ENCODE data around the gene CALHM2. TPM values are rescaled to one million over a fixed set of nuclear protein-coding genes. Genes with fewer than 3 reads are reported as not detected.
"Not testable (repeated sequence)": the region's sequence is repeated elsewhere in the genome, so short reads cannot be mapped to it uniquely, and the experiment has no call there.

The CALHM2 gene
- total RNA-seq, 1 donor from 2014 or later = 17.5 TPM

DNA sequence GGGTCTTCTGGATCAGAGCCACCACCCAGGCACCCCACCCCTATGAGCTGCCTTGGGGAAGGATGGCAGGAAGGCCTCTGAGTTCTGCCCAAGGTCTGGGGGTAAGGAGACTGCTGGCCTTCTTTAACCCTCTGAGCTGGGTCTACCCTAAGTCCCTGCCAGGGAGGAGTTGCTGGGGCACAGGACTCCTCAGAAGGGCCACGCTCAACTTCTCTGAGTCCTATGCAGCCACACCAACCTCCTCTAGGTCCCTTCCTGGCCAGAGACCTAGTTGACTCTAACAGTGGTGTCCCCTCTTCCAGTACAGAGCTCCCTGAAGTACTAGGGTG lies 38.8 kb upstream of the CALHM2 start:
- Mint-ChIP-seq H3K27ac (no peak overlapping the region), H3K27me3 (peaks cover 50% of the 10 kb centered on the region), H3K4me3 (no peak overlapping the region), H3K4me1 (peaks cover 22% of the 10 kb centered on the region), H3K9me3 (no peaks in the 10 kb centered on the region), H3K36me3 (ENCODE audit: low read depth) (no peaks in the 10 kb centered on the region)
- DNase-seq = no peak
- intact Hi-C loops (cut with micrococcal nuclease) = loop anchor here (5.0 kb wide), 1 partner anchor 574 kb away; the partner anchor contains the start of gene CNNM2

- Mint-ChIP-seq H3K4me1 (peaks cover 13% of the 10 kb centered on the region), H3K36me3 (ENCODE audit: low read depth) (no peaks in the 10 kb centered on the region), H3K4me3 (no peak overlapping the region), H3K9me3 (no peaks in the 10 kb centered on the region), H3K27me3 (peaks cover 21% of the 10 kb centered on the region), H3K27ac (no peak overlapping the region)
- DNase-seq = no peak
- intact Hi-C loops (cut with micrococcal nuclease) = no loop called here
These were observed 35.2 kb upstream of the CALHM2 start for GRCh38 chr10:103487410-103487708.

GRCh38 chr10:103486635-103487409 lies 34.7 kb upstream of the CALHM2 start:
- Mint-ChIP-seq H3K4me1 (peaks cover 15% of the 10 kb centered on the region), H3K27me3 (peaks cover 15% of the 10 kb centered on the region)
- H3K36me3 Mint-ChIP-seq (ENCODE audit: low read depth); H3K27ac Mint-ChIP-seq; H3K4me3 Mint-ChIP-seq; H3K9me3 Mint-ChIP-seq; intact Hi-C loops (cut with micrococcal nuclease); DNase-seq: not testable (repeated sequence)

DNA sequence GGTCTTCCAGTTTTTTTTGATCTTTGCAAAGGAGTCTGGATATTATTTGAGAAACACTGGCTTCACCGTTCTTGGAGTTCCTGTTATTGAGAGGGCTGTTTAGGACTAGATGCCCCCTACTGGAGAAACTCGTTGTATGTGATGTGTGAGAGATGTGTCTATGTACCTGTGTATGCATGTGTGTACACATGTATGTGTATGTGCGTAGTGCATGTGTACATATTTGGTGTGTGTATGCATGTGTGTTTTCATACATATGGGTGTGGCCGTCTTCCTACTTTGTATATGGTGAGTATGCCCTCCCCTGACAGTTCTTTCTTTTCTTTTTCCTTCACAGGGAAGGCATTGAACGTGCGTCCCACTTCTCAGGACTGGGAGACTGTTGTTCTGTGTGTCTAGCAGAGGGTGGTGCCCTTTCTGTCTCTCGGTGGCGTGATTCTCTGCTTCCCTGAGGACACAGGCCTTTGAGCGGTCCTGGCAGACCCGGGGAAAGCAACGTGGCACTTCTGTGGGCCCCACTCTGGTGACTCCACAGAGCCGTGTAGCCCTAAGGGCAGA lies 29.9 kb upstream of the CALHM2 start:
- peaks cover 11% of the 10 kb centered on the region for H3K4me1 Mint-ChIP-seq
- peak; percentile 86 for DNase-seq
- H3K36me3 Mint-ChIP-seq (ENCODE audit: low read depth) = no peaks in the 10 kb centered on the region
- no peak overlapping the region for H3K4me3 Mint-ChIP-seq
- intact Hi-C loops (cut with micrococcal nuclease) = loop anchor here (1.0 kb wide), 1 partner anchor 30 kb away; the partner anchor contains the start of gene CALHM2
- no peaks in the 10 kb centered on the region for H3K9me3 Mint-ChIP-seq
- H3K27me3 Mint-ChIP-seq = no peaks in the 10 kb centered on the region
- H3K27ac Mint-ChIP-seq = no peak overlapping the region

DNA sequence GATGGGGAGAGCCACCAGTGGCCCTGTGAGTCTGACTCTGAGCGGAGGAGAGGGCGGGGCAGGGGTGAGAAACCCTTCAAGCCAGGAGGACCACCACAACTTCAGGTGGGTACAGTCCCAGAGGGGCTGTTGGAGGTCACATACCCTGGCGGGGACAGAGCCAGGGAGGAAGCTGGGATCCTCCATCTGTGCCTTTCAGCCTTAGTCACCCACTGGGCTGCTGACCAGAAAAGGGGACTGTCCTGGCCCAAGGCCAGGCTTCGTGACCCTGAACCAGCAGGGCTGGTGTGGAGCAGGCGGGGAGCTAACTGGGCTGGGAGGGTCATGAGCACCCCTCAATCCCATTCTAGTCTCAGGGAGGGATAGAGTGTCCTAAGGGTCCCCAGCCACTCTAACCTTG lies 28.4 kb upstream of the CALHM2 start:
- no peaks in the 10 kb centered on the region for H3K27me3 Mint-ChIP-seq
- H3K36me3 Mint-ChIP-seq (ENCODE audit: low read depth) = no peaks in the 10 kb centered on the region
- H3K9me3 Mint-ChIP-seq = no peaks in the 10 kb centered on the region
- peaks cover 13% of the 10 kb centered on the region for H3K4me1 Mint-ChIP-seq
- intact Hi-C loops (cut with micrococcal nuclease) = no loop called here
- no peak for DNase-seq
- no peak overlapping the region for H3K4me3 Mint-ChIP-seq
- no peak overlapping the region for H3K27ac Mint-ChIP-seq

DNA sequence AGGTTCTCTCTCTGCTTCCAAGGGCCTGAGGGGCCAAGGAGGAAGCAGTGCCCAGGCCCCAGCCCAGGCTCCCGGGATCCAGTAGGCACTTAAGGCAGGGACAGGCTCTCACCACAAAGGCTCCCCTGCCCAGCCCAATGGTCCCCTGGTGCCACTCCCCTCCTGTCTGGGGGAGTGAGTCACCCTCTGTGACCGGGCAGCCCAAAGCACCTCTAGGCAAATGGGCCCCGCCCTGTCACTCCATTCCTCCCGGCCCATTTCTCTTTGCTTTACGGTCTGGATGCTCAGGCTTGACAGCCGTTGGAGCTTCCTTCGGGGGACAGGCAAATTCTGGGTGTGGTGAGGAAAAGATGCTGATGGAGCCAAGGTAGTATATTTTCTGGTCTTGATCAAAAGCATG lies 27.0 kb upstream of the CALHM2 start, which contains the start of gene CALHM3:
CALHM3 (minus strand) TSS at position 106 of the 400 bp plus-strand sequence. CDS start 208 bp downstream, outside the sequence.
- H3K4me1 Mint-ChIP-seq = peaks cover 14% of the 10 kb centered on the region
- intact Hi-C loops (cut with micrococcal nuclease) = no loop called here
- no peaks in the 10 kb centered on the region for H3K27me3 Mint-ChIP-seq
- no peak within 1 kb of the TSS for H3K4me3 Mint-ChIP-seq
- H3K9me3 Mint-ChIP-seq = no peaks in the 10 kb centered on the region
- no peaks in the 10 kb centered on the region for H3K36me3 Mint-ChIP-seq (ENCODE audit: low read depth)
- no peak within 1 kb of the TSS for H3K27ac Mint-ChIP-seq
- no peak for DNase-seq

GRCh38 chr10:103478671-103479070 lies 26.5 kb upstream of the CALHM2 start:
- no peak overlapping the region for H3K27ac Mint-ChIP-seq
- H3K4me3 Mint-ChIP-seq = no peak overlapping the region
- H3K4me1 Mint-ChIP-seq = peaks cover 17% of the 10 kb centered on the region
- intact Hi-C loops (cut with micrococcal nuclease) = no loop called here
- no peaks in the 10 kb centered on the region for H3K36me3 Mint-ChIP-seq (ENCODE audit: low read depth)
- DNase-seq = no peak
- H3K27me3 Mint-ChIP-seq = no peaks in the 10 kb centered on the region
- no peaks in the 10 kb centered on the region for H3K9me3 Mint-ChIP-seq

DNA sequence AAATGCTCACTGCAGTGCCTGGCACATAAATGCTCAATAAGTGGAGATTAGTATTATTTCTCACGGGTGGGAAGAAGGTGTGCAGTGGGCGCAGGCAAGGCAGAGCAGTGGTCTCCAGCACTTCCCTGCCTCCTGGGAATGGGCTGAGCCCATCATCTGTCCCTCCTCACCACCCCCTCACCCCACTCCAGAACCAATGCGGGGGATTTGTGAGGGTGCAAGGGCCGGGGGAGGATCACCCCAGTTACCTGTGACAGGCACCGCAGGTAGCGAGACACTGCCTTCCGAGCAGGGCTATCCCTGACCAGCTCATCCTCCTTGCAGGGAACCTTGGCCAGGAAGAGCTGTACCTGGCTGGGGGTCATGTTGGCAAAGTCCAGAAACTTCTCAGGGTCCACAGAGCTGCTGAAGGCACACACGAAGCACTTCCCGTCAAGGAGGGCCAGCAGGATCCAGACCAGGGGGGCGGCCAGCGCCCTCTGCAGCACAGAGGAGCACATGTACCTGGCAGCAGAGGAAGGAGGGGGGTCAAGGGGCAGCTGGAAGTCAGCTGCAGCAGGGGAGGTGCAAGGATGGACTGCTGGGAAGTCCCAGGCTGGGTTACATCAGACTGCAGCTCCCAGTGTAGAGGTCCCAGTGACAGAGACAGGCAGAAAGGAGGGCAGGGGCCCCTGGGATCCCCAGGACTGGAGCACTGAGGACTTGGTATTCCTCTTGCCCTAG lies 24.0 kb upstream of the CALHM2 start:
- no peaks in the 10 kb centered on the region for H3K9me3 Mint-ChIP-seq
- no peaks in the 10 kb centered on the region for H3K27me3 Mint-ChIP-seq
- peaks cover 25% of the 10 kb centered on the region for H3K4me1 Mint-ChIP-seq
- H3K4me3 Mint-ChIP-seq = no peak overlapping the region
- no peak overlapping the region for H3K27ac Mint-ChIP-seq
- H3K36me3 Mint-ChIP-seq (ENCODE audit: low read depth) = no peaks in the 10 kb centered on the region
- DNase-seq = peak; percentile 71
- intact Hi-C loops (cut with micrococcal nuclease) = no loop called here

DNA sequence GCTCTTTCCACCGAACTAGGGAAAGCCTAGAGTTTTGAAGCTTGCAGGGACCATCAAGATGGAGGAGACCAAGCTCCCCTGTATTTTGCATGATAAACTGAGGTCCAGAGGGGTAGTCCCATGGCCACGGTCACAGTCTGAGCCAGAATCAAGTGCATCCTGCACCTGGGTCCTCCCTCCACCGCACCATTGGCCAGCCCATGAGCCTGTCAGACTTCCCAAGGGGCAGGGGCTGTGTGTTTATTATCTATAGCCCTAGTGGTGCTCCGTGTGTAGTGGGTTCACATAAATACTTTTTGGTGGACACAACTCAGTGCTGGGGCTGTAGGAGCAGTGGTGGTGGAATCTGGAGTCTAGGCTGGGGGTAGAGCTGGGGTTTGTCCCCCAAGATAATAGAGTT lies 23.3 kb upstream of the CALHM2 start:
- H3K4me3 Mint-ChIP-seq = no peak overlapping the region
- H3K36me3 Mint-ChIP-seq (ENCODE audit: low read depth) = no peaks in the 10 kb centered on the region
- intact Hi-C loops (cut with micrococcal nuclease) = no loop called here
- no peak overlapping the region for H3K27ac Mint-ChIP-seq
- H3K4me1 Mint-ChIP-seq = peaks cover 30% of the 10 kb centered on the region
- H3K27me3 Mint-ChIP-seq = no peaks in the 10 kb centered on the region
- DNase-seq = no peak
- H3K9me3 Mint-ChIP-seq = no peaks in the 10 kb centered on the region

DNA sequence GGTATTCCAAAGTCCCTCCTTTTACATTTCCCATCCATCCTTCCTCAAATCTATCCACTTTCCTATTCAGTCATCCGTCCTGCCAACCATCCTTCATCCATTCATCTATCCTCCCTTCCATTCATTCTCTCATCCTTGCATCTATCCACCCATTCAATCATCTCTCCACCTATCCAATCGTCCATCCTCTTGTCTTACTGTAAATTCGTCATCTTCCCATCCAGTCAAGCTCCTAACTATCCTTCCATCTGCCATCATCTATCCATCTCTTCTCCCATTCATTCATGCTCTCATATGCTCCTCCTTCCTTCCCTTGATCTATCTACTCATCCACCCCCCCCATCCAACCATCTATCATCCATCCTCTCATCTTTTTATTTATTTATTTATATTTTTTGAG lies 21.9 kb upstream of the CALHM2 start:
- Mint-ChIP-seq H3K9me3 (no peaks in the 10 kb centered on the region), H3K36me3 (ENCODE audit: low read depth) (no peaks in the 10 kb centered on the region), H3K4me1 (peaks cover 42% of the 10 kb centered on the region), H3K27me3 (no peaks in the 10 kb centered on the region), H3K27ac (no peak overlapping the region), H3K4me3 (no peak overlapping the region)
- intact Hi-C loops (cut with micrococcal nuclease) = loop anchor here (5.0 kb wide), 1 partner anchor 42 kb away; no protein-coding TSS in a partner anchor
- no peak for DNase-seq

DNA sequence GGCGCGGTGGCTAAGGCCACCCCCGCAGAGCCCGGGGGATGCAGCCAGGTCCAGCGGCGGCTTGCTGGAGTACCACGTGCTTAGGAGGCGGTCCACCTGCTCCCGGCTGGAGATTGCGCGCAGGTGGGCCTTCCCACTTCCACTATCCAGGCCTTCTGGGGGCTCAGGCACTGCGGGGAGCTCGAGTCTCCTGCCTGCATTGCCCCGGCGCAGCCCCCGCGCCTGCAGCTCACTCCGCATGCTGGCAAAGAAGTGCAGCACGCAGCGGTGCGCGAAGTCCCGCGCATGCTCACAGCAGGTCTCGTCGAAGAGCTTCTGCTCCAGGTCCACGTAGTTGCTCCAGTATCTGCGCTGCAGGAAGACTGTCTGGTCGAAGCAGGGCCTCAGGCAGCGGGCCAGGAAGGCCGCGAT lies 21.1 kb upstream of the CALHM2 start:
- Mint-ChIP-seq H3K36me3 (ENCODE audit: low read depth) (no peaks in the 10 kb centered on the region), H3K4me3 (no peak overlapping the region), H3K27me3 (no peaks in the 10 kb centered on the region), H3K9me3 (no peaks in the 10 kb centered on the region), H3K27ac (peak overlapping the region; percentile 21), H3K4me1 (peaks cover 42% of the 10 kb centered on the region)
- intact Hi-C loops (cut with micrococcal nuclease) = loop anchor here (5.0 kb wide), 1 partner anchor 41 kb away; no protein-coding TSS in a partner anchor
- DNase-seq = no peak

GRCh38 chr10:103472005-103472404 lies 19.8 kb upstream of the CALHM2 start:
- H3K4me1 Mint-ChIP-seq = peaks cover 47% of the 10 kb centered on the region
- H3K27ac Mint-ChIP-seq = peak overlapping the region; percentile 89
- DNase-seq = no peak
- intact Hi-C loops (cut with micrococcal nuclease) = loop anchor here (5.0 kb wide), 1 partner anchor 40 kb away; no protein-coding TSS in a partner anchor
- H3K27me3 Mint-ChIP-seq = no peaks in the 10 kb centered on the region
- peak overlapping the region; percentile 59 for H3K4me3 Mint-ChIP-seq
- H3K9me3 Mint-ChIP-seq = no peaks in the 10 kb centered on the region
- H3K36me3 Mint-ChIP-seq (ENCODE audit: low read depth) = no peaks in the 10 kb centered on the region

- peaks cover 2% of the 10 kb centered on the region for H3K27me3 Mint-ChIP-seq
- H3K36me3 Mint-ChIP-seq (ENCODE audit: low read depth) = no peaks in the 10 kb centered on the region
- no peaks in the 10 kb centered on the region for H3K9me3 Mint-ChIP-seq
- H3K4me1 Mint-ChIP-seq = peaks cover 51% of the 10 kb centered on the region
- DNase-seq = peak; percentile 91
- peak overlapping the region; percentile 59 for H3K4me3 Mint-ChIP-seq
- intact Hi-C loops (cut with micrococcal nuclease) = loop anchor here (1.0 to 5.0 kb wide), 2 partner anchors 19 to 39 kb away; partner anchors contain the start of gene CALHM2
- peak overlapping the region; percentile 89 for H3K27ac Mint-ChIP-seq
These were observed 18.8 kb upstream of the CALHM2 start for GRCh38 chr10:103470761-103471653.

Data from activated CD4-positive, alpha-beta T cell treated with anti-CD3 and anti-CD28 coated beads, Interleukin-2, amount 10 ng/mL, durations not matched to agents 24 days and 14 days (primary cell).